Neural cell (in vitro differentiated cells): ENCODE results near the gene PRDM15. TPM values are rescaled to one million over a fixed set of nuclear protein-coding genes. Genes with fewer than 3 reads are reported as not detected.

ENCODE experiments used
- H2AFZ ChIP-seq: fragments of 200-600, 300-800 bp; sonication (generic), shearing (Covaris generic); 2 replicates; pipeline ENCODE4 v1.6.0; 2014; ENCODE audit warnings: low read depth, mild to moderate bottlenecking, antibody characterized with exemption, low read length, moderate library complexity
- H3F3A ChIP-seq: fragments of 200-600 bp; shearing (Covaris generic); 2 replicates; pipeline ENCODE4 v1.6.1; 2016; ENCODE audit warnings: mild to moderate bottlenecking, moderate library complexity, mixed read lengths, antibody characterized with exemption, low read length; ENCODE audit not compliant: insufficient read depth, poor library complexity, severe bottlenecking
- H3K27ac ChIP-seq: fragments of 200-600, 300-800 bp; sonication (generic), shearing (Covaris generic); 2 replicates; pipeline ENCODE4 v1.5.1; 2014; ENCODE audit warnings: mild to moderate bottlenecking, low read length, moderate library complexity
- H3K27me3 ChIP-seq: fragments of 300-800, 200-600 bp; sonication (generic), shearing (Covaris generic); 2 replicates; pipeline ENCODE4 v1.6.0; 2014; ENCODE audit warnings: mild to moderate bottlenecking, low read depth, low read length, moderate library complexity; ENCODE audit not compliant: insufficient read depth
- H3K36me3 ChIP-seq: fragments of 300-800, 200-600 bp; sonication (generic), shearing (Covaris generic); 2 replicates; pipeline ENCODE4 v1.5.1; 2014; ENCODE audit warnings: mild to moderate bottlenecking, antibody characterized with exemption, low read length, moderate library complexity; ENCODE audit not compliant: insufficient read depth
- H3K4me2 ChIP-seq: fragments of 300-800, 200-600 bp; sonication (generic), shearing (Covaris generic); 2 replicates; pipeline ENCODE4 v1.6.0; 2014; ENCODE audit warnings: mild to moderate bottlenecking, low read length
- H3K4me3 ChIP-seq: fragments of 300-800, 200-600 bp; sonication (generic), shearing (Covaris generic); 2 replicates; pipeline ENCODE4 v1.5.1; 2014; ENCODE audit warnings: mild to moderate bottlenecking, low read length, moderate library complexity
- H3K79me2 ChIP-seq: fragments of 200-600 bp; shearing (Covaris generic); replicated peaks from 2 replicates; pipeline ENCODE4 v1.6.0; 2014; ENCODE audit warnings: mild to moderate bottlenecking, low read length, moderate library complexity; ENCODE audit not compliant: insufficient read depth
- H3K9ac ChIP-seq: fragments of 300-800, 200-600 bp; sonication (generic), shearing (Covaris generic); 2 replicates; pipeline ENCODE4 v1.6.1; 2016; ENCODE audit warnings: mild to moderate bottlenecking, low read length, mixed read lengths
- H3K9me2 ChIP-seq: fragments of 200-600 bp; shearing (Covaris generic); 2 replicates; pipeline ENCODE4 v1.6.1; 2016; ENCODE audit warnings: mild to moderate bottlenecking, low read length, mixed read lengths; ENCODE audit not compliant: insufficient read depth
- H3K9me3 ChIP-seq: fragments of 200-600, 300-800 bp; sonication (generic), shearing (Covaris generic); 2 replicates; pipeline ENCODE4 v1.6.1; 2016; ENCODE audit warnings: mild to moderate bottlenecking, mixed run types, low read length, moderate library complexity, mixed read lengths
- H4K20me1 ChIP-seq: fragments of 200-600 bp; shearing (Covaris generic); 2 replicates; pipeline ENCODE4 v1.6.1; 2016; ENCODE audit warnings: mild to moderate bottlenecking, mixed run types; ENCODE audit not compliant: insufficient read depth
- CTCF ChIP-seq: fragments of 450-650 bp; IDR thresholded peaks from 2 replicates; pipeline ENCODE4 v1.5.1; 2014; ENCODE audit warnings: antibody characterized with exemption, mild to moderate bottlenecking, moderate library complexity; ENCODE audit not compliant: poor library complexity, severe bottlenecking
- EP300 ChIP-seq: fragments of 450-650 bp; conservative IDR thresholded peaks from 2 replicates; pipeline ENCODE4 v1.6.1; 2014; ENCODE audit warnings: antibody characterized with exemption, mild to moderate bottlenecking, moderate library complexity; ENCODE audit not compliant: poor library complexity, severe bottlenecking
- EZH2 ChIP-seq: fragments of 200-600, 300-800 bp; shearing (Covaris generic), sonication (generic); IDR thresholded peaks from 2 replicates; pipeline ENCODE4 v1.6.1; 2014; ENCODE audit warnings: antibody characterized with exemption, low read length, borderline replicate concordance, mild to moderate bottlenecking; ENCODE audit not compliant: insufficient read depth, poor library complexity, severe bottlenecking
- MXI1 ChIP-seq: fragments of 450-650 bp; conservative IDR thresholded peaks from 2 replicates; pipeline ENCODE4 v1.6.1; 2014; ENCODE audit warnings: antibody characterized with exemption, mild to moderate bottlenecking; ENCODE audit not compliant: poor library complexity, severe bottlenecking
- POLR2AphosphoS5 ChIP-seq: IDR thresholded peaks from 2 replicates; pipeline ENCODE4 v1.6.1; 2012
- RAD21 ChIP-seq: fragments of 450-650 bp; conservative IDR thresholded peaks from 2 replicates; pipeline ENCODE4 v1.6.1; 2014; ENCODE audit warnings: antibody characterized with exemption, mild to moderate bottlenecking, moderate library complexity
- REST ChIP-seq: IDR thresholded peaks from 2 replicates; pipeline ENCODE4 v1.6.1; 2012; ENCODE audit warnings: borderline replicate concordance
- SMC3 ChIP-seq: fragments of 450-650 bp; conservative IDR thresholded peaks from 2 replicates; pipeline ENCODE4 v1.6.1; 2014; ENCODE audit warnings: antibody characterized with exemption, mild to moderate bottlenecking, moderate library complexity; ENCODE audit not compliant: poor library complexity
- TAF1 ChIP-seq: IDR thresholded peaks from 2 replicates; pipeline ENCODE4 v1.6.1; 2012; ENCODE audit warnings: low read depth
- polyA plus RNA-seq: library from polyadenylated mRNA; depleted of rRNA; stranded (reverse); fragments of >200 nt; gene quantifications from 2 replicates; pipeline ENCODE4 v1.2.3, GENCODE V29; 2014

The PRDM15 gene
- polyA plus RNA-seq, 1 donor from 2014 or later: 4.1 TPM

- no peaks in the 10 kb centered on the region for H4K20me1 ChIP-seq
- H2AFZ ChIP-seq: no peak overlapping the region
- no peaks in the 10 kb centered on the region for H3F3A ChIP-seq
- H3K4me2 ChIP-seq: no peak overlapping the region
- no peaks in the 10 kb centered on the region for H3K79me2 ChIP-seq
- no peaks in the 10 kb centered on the region for H3K36me3 ChIP-seq
- TF ChIP-seq EP300 (no peak), SMC3 (no peak)
- no peaks in the 10 kb centered on the region for H3K9me3 ChIP-seq
- no peak overlapping the region for H3K27ac ChIP-seq
- H3K9ac ChIP-seq: no peak overlapping the region
- H3K27me3 ChIP-seq: no peaks in the 10 kb centered on the region
- H3K9me2 ChIP-seq: no peaks in the 10 kb centered on the region
- no peak overlapping the region for H3K4me3 ChIP-seq
Observed at GRCh38 chr21:41903559-41904351, 24.6 kb upstream of the PRDM15 start.

- no peaks in the 10 kb centered on the region for H3K9me2 ChIP-seq
- H3K9ac ChIP-seq: no peak overlapping the region
- no peaks in the 10 kb centered on the region for H3F3A ChIP-seq
- TF ChIP-seq REST (no peak), EZH2 (no peak), MXI1 (no peak), EP300 (no peak), POLR2AphosphoS5 (no peak), TAF1 (no peak), CTCF (no peak), SMC3 (no peak), RAD21 (no peak)
- H3K27ac ChIP-seq: no peak overlapping the region
- no peaks in the 10 kb centered on the region for H3K36me3 ChIP-seq
- H3K27me3 ChIP-seq: no peaks in the 10 kb centered on the region
- H3K9me3 ChIP-seq: no peaks in the 10 kb centered on the region
- no peaks in the 10 kb centered on the region for H3K79me2 ChIP-seq
- no peak overlapping the region for H2AFZ ChIP-seq
- no peak overlapping the region for H3K4me3 ChIP-seq
- no peak overlapping the region for H3K4me2 ChIP-seq
- H4K20me1 ChIP-seq: no peaks in the 10 kb centered on the region
Observed at GRCh38 chr21:41902946-41903345, 23.8 kb upstream of the PRDM15 start.
